HG03378 (cell line): ENCODE data around the gene CASZ1.

ENCODE experiments used
- ATAC-seq: cut with Tn5 transposase; IDR thresholded peaks from one replicate; pipeline ENCODE4 v1.9.1; 2021; ENCODE audit warnings: mild to moderate bottlenecking, moderate library complexity; ENCODE audit not compliant: unreplicated experiment

CASZ1 gene

DNA sequence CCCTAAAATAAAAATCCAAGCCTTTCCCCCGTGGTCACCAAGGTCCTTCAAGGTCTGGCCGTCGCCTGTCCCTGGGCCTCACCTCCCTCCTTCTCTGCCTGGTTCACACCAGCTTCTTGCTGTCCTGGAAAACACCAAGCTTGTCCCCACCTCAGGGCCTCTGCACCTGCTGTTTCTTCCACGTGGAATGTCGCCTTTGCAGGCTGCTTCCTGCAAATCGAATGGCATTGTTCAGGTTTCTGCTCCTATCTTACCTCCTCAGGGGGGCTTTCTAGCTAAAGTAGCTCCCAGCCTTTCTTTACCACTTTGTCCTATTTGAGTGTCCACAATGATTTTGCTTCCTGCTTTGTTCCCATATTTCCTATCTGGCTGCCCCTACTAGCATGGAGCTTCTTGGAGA lies 3.3 kb upstream of the CASZ1 start:
- no peak for ATAC-seq

DNA sequence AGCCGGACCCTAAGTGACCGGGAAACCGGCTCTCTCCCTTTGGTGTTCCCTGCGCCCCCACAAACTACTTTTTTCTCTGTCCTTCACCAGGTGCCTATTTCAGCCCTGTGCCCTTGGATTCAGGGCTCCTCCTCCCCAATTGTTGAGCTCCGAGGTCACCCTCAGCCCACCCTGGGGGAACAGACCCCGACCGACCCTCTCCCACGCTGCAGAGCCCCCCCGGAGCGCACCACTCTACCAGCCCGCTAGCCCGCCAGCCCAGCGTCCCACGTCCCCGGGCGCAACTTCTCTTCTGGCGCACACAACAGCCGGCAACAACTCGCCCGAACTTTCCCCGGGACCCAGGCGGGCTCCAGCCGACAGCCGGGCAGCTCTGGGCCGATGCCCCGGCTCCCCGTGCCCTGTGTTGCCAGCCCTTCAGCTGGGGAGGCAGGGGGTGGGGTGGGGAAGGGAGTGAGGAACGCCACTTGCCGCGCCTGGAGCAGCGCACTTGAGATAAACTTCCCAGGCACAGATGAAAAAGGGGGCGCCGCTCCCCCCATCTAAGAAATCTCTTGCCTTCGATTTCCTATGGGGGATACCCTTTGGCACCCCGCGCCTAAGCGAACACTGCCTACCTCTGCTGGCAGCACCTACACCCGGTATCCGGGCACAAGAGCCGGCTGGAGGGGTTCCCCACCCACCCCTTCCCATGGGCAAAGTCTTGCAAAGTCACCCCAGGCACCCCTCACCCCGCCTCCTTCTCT lies 997 bp downstream of the CASZ1 start:
- ATAC-seq = no peak

- ATAC-seq = no peak
Measured at GRCh38 chr1:10794724-10795275, 1.6 kb downstream of the CASZ1 start.

DNA sequence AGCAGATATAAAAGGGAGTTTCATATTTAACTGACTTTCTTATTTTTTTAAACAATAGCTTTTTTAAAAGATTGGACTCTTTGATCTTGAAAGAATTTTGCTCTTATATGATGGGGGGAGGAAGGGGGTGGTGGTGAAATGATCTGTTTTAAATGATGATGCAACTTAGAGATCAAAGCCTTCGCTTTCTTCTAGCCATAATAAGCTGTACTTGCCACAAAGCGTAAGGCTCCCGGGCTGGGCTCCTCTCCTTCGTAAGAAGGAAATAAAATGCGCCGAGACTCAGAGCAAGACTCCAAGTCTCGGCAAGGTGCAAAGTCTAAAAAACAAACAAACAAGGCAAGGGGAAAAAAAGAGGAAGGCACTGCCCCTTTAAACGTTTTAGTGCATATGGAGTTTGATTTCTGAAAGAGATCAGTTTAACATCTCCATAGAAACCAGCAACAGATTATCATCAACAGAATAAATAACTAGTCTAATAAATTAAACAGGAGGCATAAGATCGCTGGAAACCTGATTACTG lies 3.3 kb downstream of the CASZ1 start:
- no peak for ATAC-seq

GRCh38 chr1:10791105-10791951 lies 5.1 kb downstream of the CASZ1 start:
- ATAC-seq = no peak

DNA sequence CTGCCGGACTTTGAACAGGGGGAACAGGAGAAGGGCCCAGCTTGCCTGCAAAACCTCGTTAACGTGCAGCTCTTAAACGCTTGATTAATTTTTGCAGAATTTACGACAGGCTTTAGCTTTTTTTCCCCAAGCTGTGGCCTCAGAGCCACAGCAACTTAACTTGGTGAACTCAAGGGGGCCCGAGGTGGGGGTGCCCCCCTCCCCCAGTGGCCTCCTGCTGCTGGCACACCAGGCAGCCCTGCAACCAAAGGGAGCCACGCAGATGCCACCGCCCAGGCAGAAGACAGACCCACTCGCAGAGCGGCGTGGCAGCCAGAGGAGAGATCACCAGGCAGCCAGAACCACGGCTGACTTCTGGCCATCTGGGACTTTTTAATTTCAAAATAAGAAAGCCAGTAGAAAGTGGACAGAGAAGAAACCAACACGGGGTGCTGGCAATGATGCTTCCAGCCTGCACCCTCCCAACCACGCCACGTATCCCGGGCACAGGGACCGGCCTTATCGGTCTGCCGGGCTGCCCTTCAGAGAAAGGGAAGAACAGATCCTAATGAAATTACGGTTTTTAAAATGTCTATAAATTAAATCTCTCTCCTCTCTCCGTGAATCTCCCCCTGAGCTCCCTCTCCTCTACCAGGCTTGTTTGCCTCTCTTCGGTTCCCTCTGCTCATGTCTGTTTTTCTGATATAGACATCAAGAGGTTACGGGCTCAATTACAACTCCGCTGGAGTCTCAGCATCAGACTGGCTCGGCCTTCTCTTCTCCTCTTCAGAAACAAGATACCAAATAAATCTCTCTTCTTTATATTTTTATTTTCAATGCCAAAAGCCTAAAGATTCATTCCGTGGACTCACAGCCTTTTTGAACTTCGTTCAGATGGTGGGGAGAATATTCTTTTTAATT lies 6.4 kb downstream of the CASZ1 start:
- no peak for ATAC-seq

DNA sequence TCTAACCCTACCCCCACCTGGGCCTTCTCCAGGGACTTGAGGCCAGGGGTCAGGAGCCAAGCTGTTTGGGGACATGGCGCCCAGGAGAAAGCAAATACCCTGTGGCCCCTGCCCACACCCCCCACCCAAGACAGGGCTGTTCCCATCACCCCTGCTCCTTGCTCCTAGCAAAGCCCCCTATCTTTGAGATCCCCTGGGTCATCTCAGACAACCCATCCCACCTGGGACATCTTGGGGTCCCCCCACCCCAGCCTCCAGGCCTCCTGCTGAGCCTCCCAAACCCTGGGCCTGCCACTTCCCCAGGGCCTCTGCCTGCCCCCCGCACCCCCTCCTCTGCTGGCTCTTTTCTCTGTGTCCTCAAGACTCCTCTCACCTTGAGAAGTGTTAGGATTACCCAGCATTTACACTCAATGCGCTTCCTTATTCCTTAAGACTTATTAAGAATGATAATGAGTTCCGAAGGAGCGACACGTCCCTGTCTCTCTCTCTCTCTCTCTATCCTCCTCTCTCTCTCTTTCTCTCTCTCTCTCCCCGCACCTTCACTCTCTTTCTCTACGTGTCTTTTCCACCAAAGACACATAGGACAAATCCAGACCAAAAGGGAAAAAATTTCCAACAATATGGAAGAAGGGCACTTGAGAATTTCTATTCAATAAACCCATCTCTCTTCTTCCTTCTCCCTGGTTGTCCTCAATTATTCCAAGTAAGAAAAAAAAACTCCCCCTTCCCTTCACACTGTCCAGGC lies 7.2 kb downstream of the CASZ1 start:
- no peak for ATAC-seq

GRCh38 chr1:10788592-10789006 lies 7.8 kb downstream of the CASZ1 start:
- ATAC-seq = no peak

- ATAC-seq = no peak
Measured at GRCh38 chr1:10787286-10787685, 9.2 kb downstream of the CASZ1 start.

DNA sequence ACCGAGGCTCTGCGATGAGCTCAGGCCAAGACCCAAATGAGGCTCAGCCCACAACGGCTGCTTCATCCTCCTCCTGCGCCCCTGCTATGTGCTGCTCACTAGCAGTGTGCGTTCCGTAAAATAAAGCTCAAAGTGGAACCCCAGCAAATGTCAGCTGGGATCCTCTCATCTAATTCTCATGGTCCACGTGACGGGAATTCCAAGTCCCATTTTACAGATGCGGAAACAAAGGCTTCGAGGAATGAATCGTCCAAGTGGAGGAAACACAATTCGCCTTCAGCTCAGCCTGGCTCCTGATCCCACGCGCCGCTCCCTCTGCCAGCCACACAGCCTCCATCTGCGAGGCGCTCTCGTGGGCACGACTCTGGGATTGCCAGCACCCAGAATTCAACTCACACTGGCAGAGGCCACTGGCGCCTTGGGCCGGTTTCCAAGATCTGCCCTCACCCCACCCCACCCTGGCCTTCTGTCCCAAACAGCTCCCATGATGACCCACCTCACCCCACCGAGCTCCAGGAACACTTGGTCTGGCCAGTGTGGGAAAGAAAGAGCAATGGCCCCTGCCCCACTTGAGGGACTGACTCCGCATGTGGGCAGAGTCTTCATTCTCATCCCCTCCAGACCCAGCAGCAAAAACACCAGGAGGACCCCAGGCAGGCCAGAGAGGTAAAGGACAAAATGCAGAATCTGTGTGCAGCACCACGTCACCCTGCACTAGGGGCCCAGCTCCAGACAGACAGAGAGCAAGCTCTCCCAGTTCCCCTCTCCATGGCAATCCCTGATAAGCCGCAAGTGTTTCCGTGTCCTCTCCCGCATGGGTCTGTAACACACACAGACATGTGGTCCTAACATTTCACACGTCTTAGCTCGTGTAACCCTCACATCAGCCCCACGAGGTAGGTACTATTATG lies 10.5 kb downstream of the CASZ1 start:
- no peak for ATAC-seq

DNA sequence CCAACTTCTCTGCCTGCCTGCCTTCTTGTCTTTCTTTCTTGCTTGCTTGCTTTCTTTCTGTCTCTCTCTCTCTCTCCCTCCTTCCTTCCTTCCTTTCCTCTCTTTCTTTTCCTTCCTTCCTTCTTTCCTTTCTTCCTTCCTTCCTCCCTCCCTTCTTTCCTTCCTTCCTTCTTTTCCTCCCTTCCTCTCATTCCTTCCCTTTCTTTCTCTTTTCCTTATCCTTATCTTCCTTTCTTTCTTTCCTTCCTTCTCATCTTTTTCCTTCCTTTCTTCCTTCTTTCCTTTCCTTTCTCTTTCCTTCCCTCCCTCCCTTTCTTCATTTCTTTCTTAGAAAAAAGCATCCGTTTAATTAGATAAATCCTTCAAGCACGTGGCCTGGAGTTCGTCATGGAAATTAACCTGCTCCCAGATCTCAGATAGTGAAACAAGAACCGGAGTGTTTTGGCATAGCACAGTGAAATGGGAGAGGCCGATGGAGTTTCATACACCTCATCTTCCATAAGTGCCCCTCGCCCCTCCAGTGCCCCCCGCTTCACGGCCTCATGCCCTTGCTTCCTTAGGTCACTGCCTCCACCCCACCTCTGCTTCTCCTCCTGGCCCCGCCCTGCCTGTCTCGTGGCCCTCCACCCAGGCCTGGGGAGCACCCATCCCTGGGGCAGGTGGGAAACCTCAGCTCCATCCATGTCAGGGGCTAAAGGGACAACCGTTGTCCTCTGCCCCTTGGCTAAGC lies 11.3 kb downstream of the CASZ1 start:
- ATAC-seq = no peak

DNA sequence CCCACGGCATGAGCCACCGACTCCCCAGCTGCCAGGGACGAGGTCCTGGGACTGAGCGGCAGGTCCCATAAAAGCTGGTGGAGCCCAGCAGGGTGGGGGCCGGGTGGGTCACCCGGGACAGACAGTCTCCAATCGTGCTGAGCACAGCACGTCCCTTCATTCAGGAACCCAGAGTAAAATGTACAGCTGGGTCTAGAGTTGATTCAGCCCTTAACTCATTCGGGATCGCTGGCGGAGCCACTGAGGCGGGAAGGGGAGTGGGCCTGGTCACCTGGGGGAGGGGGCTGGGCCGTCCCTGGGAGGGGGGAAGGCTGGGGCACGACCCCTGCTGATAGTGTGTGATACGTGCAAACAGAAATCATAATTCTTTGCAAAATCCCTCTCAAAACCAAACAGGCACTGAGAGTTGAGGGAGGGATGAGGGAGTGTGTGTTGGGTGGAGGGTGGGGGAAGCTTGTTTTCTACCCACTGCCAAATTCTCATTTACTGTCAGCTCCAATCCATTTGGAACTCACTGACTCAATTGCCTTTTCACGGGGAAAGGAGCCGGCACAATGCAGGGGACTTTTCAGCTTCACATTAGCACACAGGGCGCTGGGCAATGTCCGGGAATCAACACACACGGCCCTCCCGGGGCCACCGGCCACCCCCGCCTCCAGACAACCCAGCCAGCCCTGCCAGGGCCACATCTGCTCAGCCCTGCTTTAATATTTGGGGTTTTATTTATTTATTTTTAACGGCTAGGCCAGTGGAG lies 13.8 kb downstream of the CASZ1 start:
- ATAC-seq = no peak

DNA sequence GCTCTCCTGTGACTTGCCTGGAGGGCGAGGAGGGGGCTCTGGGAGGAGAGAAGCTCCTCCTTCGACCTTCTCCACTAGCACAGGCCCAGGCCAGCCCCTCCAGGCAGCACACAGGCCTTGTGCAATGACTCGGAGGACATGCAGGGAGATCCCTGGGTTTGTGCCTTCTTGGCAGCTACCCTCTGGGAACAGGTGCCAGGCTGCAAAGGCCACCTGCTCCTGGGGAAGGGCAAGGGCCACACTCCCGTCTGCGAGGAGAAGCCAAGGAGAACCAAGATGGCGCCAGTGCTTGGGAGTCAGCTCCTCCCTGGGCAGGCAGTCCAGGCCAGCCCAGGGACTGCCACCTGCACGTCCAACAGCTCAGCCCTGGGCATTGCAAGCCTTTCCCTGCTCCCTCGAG lies 15.3 kb downstream of the CASZ1 start:
- no peak for ATAC-seq

DNA sequence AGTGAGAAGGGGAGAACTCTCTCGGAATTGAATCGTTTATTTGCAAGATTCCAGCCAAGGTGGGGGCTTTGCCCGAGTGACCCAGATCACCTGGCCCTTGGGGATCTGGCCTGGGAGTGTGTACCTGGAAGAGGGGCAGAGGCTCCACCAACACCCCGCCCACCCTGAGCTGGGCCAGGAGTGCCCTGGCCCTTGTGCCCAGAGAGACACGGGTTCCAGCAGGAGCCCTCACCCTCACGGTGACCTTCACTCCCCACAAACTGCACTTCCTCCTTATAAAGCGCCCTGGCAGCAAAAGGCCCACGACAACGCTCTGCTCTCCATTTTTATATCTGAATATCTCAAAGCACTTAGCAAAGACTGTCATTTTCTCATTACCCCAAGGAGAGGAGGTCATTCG lies 16.6 kb downstream of the CASZ1 start:
- ATAC-seq = no peak

DNA sequence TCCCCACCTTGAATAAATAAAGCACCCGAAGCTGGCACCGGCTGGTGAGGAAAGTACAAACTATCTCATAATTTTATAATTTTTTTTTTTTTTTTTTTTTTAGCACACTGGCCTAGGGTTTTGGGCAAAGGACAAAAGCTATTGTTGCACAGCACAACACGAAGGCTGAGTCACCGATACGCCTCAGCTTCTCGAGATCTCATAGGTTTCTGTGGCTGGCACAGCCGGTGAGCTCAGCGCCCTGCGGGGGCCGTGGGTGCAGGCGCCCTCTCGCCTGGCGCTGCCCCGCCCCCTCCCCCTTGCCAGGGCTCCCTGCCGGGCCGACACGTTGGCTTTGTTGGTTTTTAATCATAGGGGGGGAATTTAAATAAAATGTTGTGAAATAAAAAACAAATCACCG lies 17.2 kb downstream of the CASZ1 start:
- no peak for ATAC-seq

GRCh38 chr1:10778640-10779039 lies 17.8 kb downstream of the CASZ1 start:
- no peak for ATAC-seq

- ATAC-seq = no peak
Measured at GRCh38 chr1:10777749-10778574, 18.5 kb downstream of the CASZ1 start.
